ENCODE data around the gene ROR2. TPM values are rescaled to one million over a fixed set of nuclear protein-coding genes. Genes with fewer than 3 reads are reported as not detected.

The ROR2 gene
- total RNA-seq, 2 donors from 2014 or later = 0.21 to 0.68 TPM

- DNase-seq (ENCODE audit: low spot score) = no peak
- no peaks in the 10 kb centered on the region for H3K4me1 ChIP-seq (ENCODE audit: control insufficient read depth in 1 of 2, low read depth in 2 of 2)
- no peak for TF ChIP-seq CTCF (IDR thresholded peaks at IDR 0.05)
- H3K4me3 ChIP-seq = no peak overlapping the region
- no peak for ATAC-seq (ENCODE audit: insufficient number of reproducible peaks, low FRiP score, low read depth)
- no peak overlapping the region for H3K27ac ChIP-seq
- H3K36me3 ChIP-seq = no peaks in the 10 kb centered on the region
- H3K9me3 ChIP-seq = no peaks in the 10 kb centered on the region
- no peaks in the 10 kb centered on the region for H3K27me3 ChIP-seq (replicated peaks; ENCODE audit: insufficient read depth)
These were observed 53.9 kb downstream of the ROR2 start for GRCh38 chr9:91896097-91896496.

- DNase-seq (ENCODE audit: low spot score) (no peak), ATAC-seq (ENCODE audit: insufficient number of reproducible peaks, low FRiP score, low read depth) (no peak)
- no peaks in the 10 kb centered on the region for H3K9me3 ChIP-seq
- H3K27ac ChIP-seq = no peak overlapping the region
- H3K27me3 ChIP-seq (replicated peaks; ENCODE audit: insufficient read depth) = no peaks in the 10 kb centered on the region
- H3K4me3 ChIP-seq = no peak overlapping the region
- no peaks in the 10 kb centered on the region for H3K36me3 ChIP-seq
- H3K4me1 ChIP-seq (ENCODE audit: control insufficient read depth in 1 of 2, low read depth in 2 of 2) = no peaks in the 10 kb centered on the region
- no peak for TF ChIP-seq CTCF (IDR thresholded peaks at IDR 0.05)
These were observed 55.5 kb downstream of the ROR2 start for GRCh38 chr9:91894536-91894935.

- no peak for TF ChIP-seq CTCF (IDR thresholded peaks at IDR 0.05)
- H3K9me3 ChIP-seq = no peaks in the 10 kb centered on the region
- no peaks in the 10 kb centered on the region for H3K4me1 ChIP-seq (ENCODE audit: control insufficient read depth in 1 of 2, low read depth in 2 of 2)
- H3K27ac ChIP-seq = no peak overlapping the region
- H3K36me3 ChIP-seq = no peaks in the 10 kb centered on the region
- H3K27me3 ChIP-seq (replicated peaks; ENCODE audit: insufficient read depth) = no peaks in the 10 kb centered on the region
- ATAC-seq (ENCODE audit: insufficient number of reproducible peaks, low FRiP score, low read depth) (no peak), DNase-seq (ENCODE audit: low spot score) (no peak)
- no peak overlapping the region for H3K4me3 ChIP-seq
These were observed 56.0 kb downstream of the ROR2 start for GRCh38 chr9:91894023-91894422.

- Histone ChIP-seq H3K27ac (no peak overlapping the region), H3K4me1 (ENCODE audit: control insufficient read depth in 1 of 2, low read depth in 2 of 2) (no peaks in the 10 kb centered on the region), H3K9me3 (no peaks in the 10 kb centered on the region), H3K27me3 (replicated peaks; ENCODE audit: insufficient read depth) (no peaks in the 10 kb centered on the region), H3K36me3 (no peaks in the 10 kb centered on the region), H3K4me3 (no peak overlapping the region)
- ATAC-seq (ENCODE audit: insufficient number of reproducible peaks, low FRiP score, low read depth) (no peak), DNase-seq (ENCODE audit: low spot score) (no peak)
- TF ChIP-seq CTCF (IDR thresholded peaks at IDR 0.05) = no peak
These were observed 58.1 kb downstream of the ROR2 start for GRCh38 chr9:91891915-91892314.

- no peak for TF ChIP-seq CTCF (IDR thresholded peaks at IDR 0.05)
- DNase-seq (ENCODE audit: low spot score) (no peak), ATAC-seq (ENCODE audit: insufficient number of reproducible peaks, low FRiP score, low read depth) (no peak)
- Histone ChIP-seq H3K36me3 (no peaks in the 10 kb centered on the region), H3K27me3 (replicated peaks; ENCODE audit: insufficient read depth) (no peaks in the 10 kb centered on the region), H3K9me3 (no peaks in the 10 kb centered on the region), H3K4me1 (ENCODE audit: control insufficient read depth in 1 of 2, low read depth in 2 of 2) (no peaks in the 10 kb centered on the region), H3K27ac (no peak overlapping the region), H3K4me3 (no peak overlapping the region)
These were observed 59.4 kb downstream of the ROR2 start for GRCh38 chr9:91890662-91891061.

Data from thoracic aorta (tissue), 2 donors.